ENCODE measurements around the gene HAO1. TPM values are rescaled to one million over a fixed set of nuclear protein-coding genes. Genes with fewer than 3 reads are reported as not detected.

HAO1 gene
- total and polyA plus RNA-seq, 2 of the 13 experiments (the other 11 are each of a cell fraction or from before 2014, with no cell fraction given): 0.03 TPM; not detected in 1

- TF ChIP-seq MYPOP (CRISPR knock-in tag; IDR thresholded peaks at IDR 0.05) (no peak), ZBTB46 (CRISPR knock-in tag; IDR thresholded peaks at IDR 0.05; ENCODE audit: borderline replicate concordance) (no peak), ZFX (CRISPR knock-in tag; IDR thresholded peaks at IDR 0.05; ENCODE audit: low read depth) (0 out of 2 replicates have a peak, but pooled peaks have one; percentile 16), ZFP37 (CRISPR knock-in tag; IDR thresholded peaks at IDR 0.05; ENCODE audit: borderline replicate concordance) (no peak), RXRB (CRISPR knock-in tag; IDR thresholded peaks at IDR 0.05; ENCODE audit: borderline replicate concordance) (no peak), ZNF207 (IDR thresholded peaks at IDR 0.05; ENCODE audit: borderline replicate concordance) (no peak), MYNN (CRISPR knock-in tag; IDR thresholded peaks at IDR 0.05; ENCODE audit: low read depth) (no peak), ZNF550 (CRISPR knock-in tag; IDR thresholded peaks at IDR 0.05; ENCODE audit: borderline replicate concordance) (no peak), CBX1 (IDR thresholded peaks at IDR 0.05; ENCODE audit: low read depth) (no peak), ZNF597 (CRISPR knock-in tag; IDR thresholded peaks at IDR 0.05) (no peak), ZSCAN9 (CRISPR knock-in tag; IDR thresholded peaks at IDR 0.05; ENCODE audit: borderline replicate concordance) (peak; percentile 18; the same call in 1 of the 2 replicates), ZNF138 (CRISPR knock-in tag; IDR thresholded peaks at IDR 0.05; ENCODE audit: low read depth) (no peak), ARID5B (CRISPR knock-in tag; IDR thresholded peaks at IDR 0.05) (peak; percentile 55; the same call in 1 of the 2 replicates), NCOR1 (IDR thresholded peaks at IDR 0.05; ENCODE audit: borderline replicate concordance, low read length) (no peak), RFX1 (IDR thresholded peaks at IDR 0.05) (no peak), ZNF619 (CRISPR knock-in tag; IDR thresholded peaks at IDR 0.05) (no peak), PREB (CRISPR knock-in tag; IDR thresholded peaks at IDR 0.05) (no peak)
These were observed 40.2 kb upstream of the HAO1 start (continued) for GRCh38 chr20:7980332-7981046.
